ENCODE measurements around the gene LDHAL6A. TPM values are rescaled to one million over a fixed set of nuclear protein-coding genes. Genes with fewer than 3 reads are reported as not detected.

The LDHAL6A gene
- total and polyA plus RNA-seq, 2 donors (not counting 3 experiments of a cell fraction or from before 2014, with no cell fraction given) = not detected

- H3K4me1 ChIP-seq (ENCODE audit: control insufficient read depth, extremely low read depth, insufficient read depth, low read length) = no peaks in the 10 kb centered on the region
- no peak for FAIRE-seq
- no peak overlapping the region for H3K27ac ChIP-seq (ENCODE audit: insufficient read depth, low read depth, low read length)
- H3K36me3 ChIP-seq (ENCODE audit: control insufficient read depth in 2 of 2, extremely low read depth in 1 of 2, insufficient read depth in 2 of 2, low read length in 2 of 2) = peaks cover 12 to 16% of the 10 kb centered on the region in 2 experiments
- dilution Hi-C loops (cut with MboI; ENCODE audit: extremely low pct_ligation_motif_present, low sequenced_read_pairs) = no loop called here
- no peaks in the 10 kb centered on the region for H3K79me2 ChIP-seq (ENCODE audit: control insufficient read depth, insufficient read depth, low read length)
- ChIA-PET CTCF (no interaction called here), POLR2A (no interaction called here)
- no peaks in the 10 kb centered on the region for H3K27me3 ChIP-seq (ENCODE audit: control insufficient read depth in 2 of 2, insufficient read depth in 2 of 2, low read length in 2 of 2)
- TF ChIP-seq POLR2A (IDR thresholded peaks at IDR 0.05; ENCODE audit: low read depth, low read length) (no peak), FOS (IDR thresholded peaks at IDR 0.05; ENCODE audit: borderline replicate concordance, insufficient read depth, low read length) (no peak), EZH2 (IDR thresholded peaks at IDR 0.05; ENCODE audit: borderline replicate concordance, low read depth, low read length, severe bottlenecking) (no peak), JUN (IDR thresholded peaks at IDR 0.05; ENCODE audit: borderline replicate concordance, insufficient read depth, insufficient read length, low read depth) (no peak), MYC (IDR thresholded peaks at IDR 0.05; ENCODE audit: low read depth, low read length) (no peak), GATA2 (IDR thresholded peaks at IDR 0.05; ENCODE audit: insufficient read depth, insufficient read length, low read depth, low read length) (no peak), POLR2AphosphoS5 (IDR thresholded peaks at IDR 0.05; ENCODE audit: insufficient read depth, low read depth, low read length) (no peak)
- TF ChIP-seq, protein P1, sequence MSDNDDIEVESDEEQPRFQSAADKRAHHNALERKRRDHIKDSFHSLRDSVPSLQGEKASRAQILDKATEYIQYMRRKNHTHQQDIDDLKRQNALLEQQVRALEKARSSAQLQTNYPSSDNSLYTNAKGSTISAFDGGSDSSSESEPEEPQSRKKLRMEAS (IDR thresholded peaks at IDR 0.05; ENCODE audit: insufficient read depth, insufficient read length) = no peak
- TF ChIP-seq, protein P2, sequence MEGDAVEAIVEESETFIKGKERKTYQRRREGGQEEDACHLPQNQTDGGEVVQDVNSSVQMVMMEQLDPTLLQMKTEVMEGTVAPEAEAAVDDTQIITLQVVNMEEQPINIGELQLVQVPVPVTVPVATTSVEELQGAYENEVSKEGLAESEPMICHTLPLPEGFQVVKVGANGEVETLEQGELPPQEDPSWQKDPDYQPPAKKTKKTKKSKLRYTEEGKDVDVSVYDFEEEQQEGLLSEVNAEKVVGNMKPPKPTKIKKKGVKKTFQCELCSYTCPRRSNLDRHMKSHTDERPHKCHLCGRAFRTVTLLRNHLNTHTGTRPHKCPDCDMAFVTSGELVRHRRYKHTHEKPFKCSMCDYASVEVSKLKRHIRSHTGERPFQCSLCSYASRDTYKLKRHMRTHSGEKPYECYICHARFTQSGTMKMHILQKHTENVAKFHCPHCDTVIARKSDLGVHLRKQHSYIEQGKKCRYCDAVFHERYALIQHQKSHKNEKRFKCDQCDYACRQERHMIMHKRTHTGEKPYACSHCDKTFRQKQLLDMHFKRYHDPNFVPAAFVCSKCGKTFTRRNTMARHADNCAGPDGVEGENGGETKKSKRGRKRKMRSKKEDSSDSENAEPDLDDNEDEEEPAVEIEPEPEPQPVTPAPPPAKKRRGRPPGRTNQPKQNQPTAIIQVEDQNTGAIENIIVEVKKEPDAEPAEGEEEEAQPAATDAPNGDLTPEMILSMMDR (IDR thresholded peaks at IDR 0.05; ENCODE audit: extremely low read depth in 1 of 2, insufficient read depth in 1 of 2, low read depth in 1 of 2, low read length in 2 of 2) = no peak
- no TSS peak for BruUV-seq (replicated peaks)
- H3K9ac ChIP-seq (replicated peaks; ENCODE audit: extremely low read depth, insufficient read depth, low read length) = no peak overlapping the region
- no peaks in the 10 kb centered on the region for H3K9me1 ChIP-seq (replicated peaks; ENCODE audit: control insufficient read depth, extremely low read depth, insufficient read depth, low read length)
- H3K4me3 ChIP-seq (replicated peaks in 1 of 3; ENCODE audit: insufficient read depth in 1 of 3, low read depth in 1 of 3, low read length in 3 of 3) = no peak overlapping the region
- H3K4me2 ChIP-seq (ENCODE audit: insufficient read depth, low read length) = no peak overlapping the region
- no peaks in the 10 kb centered on the region for H3K9me3 ChIP-seq (replicated peaks; ENCODE audit: control insufficient read depth, insufficient read depth, low read length)
- no peaks in the 10 kb centered on the region for H4K20me1 ChIP-seq (replicated peaks; ENCODE audit: control insufficient read depth, extremely low read depth, insufficient read depth, low read length)
- no peak for DNase-seq (ENCODE audit: low read depth, low spot score)
- intact Hi-C loops (cut with micrococcal nuclease) = no loop called here
- no peak overlapping the region for H2AFZ ChIP-seq (ENCODE audit: low read depth, low read length)
These were observed 46.7 kb downstream of the LDHAL6A start for GRCh38 chr11:18502352-18502751.
